ENCODE measurements around the gene AREL1. TPM values are rescaled to one million over a fixed set of nuclear protein-coding genes. Genes with fewer than 3 reads are reported as not detected.
A peak's percentile ranks its signal among the peaks of the same experiment; 100 is the strongest.

AREL1 gene
- total RNA-seq, 1 donor from 2014 or later, result 16.6 TPM

DNA sequence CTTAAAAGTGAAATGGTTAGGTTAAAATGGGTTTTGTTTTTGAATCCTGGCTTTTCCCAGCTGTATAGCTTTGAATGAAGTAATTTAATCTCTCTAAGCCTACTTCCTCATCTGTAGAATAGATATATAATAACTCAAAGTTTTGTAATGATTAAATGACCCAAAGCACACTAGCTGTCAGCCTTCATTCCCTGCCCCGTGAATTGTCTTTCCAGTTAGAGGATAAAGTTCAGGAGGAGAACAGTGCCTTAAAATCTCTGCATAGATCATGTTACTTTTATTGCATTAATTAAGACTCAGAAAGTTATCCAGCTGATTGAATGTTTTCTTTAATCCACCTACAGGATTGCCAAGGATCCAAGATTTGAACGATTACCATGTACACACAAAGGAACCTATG, 19.5 kb upstream of the AREL1 start:
- H3K27me3 ChIP-seq (ENCODE audit: control insufficient read depth, insufficient read depth, low read length), result no peaks in the 10 kb centered on the region
- DNase-seq (ENCODE audit: low read depth) (no peak), FAIRE-seq (no peak)
- TF ChIP-seq, protein P1, sequence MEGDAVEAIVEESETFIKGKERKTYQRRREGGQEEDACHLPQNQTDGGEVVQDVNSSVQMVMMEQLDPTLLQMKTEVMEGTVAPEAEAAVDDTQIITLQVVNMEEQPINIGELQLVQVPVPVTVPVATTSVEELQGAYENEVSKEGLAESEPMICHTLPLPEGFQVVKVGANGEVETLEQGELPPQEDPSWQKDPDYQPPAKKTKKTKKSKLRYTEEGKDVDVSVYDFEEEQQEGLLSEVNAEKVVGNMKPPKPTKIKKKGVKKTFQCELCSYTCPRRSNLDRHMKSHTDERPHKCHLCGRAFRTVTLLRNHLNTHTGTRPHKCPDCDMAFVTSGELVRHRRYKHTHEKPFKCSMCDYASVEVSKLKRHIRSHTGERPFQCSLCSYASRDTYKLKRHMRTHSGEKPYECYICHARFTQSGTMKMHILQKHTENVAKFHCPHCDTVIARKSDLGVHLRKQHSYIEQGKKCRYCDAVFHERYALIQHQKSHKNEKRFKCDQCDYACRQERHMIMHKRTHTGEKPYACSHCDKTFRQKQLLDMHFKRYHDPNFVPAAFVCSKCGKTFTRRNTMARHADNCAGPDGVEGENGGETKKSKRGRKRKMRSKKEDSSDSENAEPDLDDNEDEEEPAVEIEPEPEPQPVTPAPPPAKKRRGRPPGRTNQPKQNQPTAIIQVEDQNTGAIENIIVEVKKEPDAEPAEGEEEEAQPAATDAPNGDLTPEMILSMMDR (IDR thresholded peaks at IDR 0.05; ENCODE audit: insufficient read depth, low read length, severe bottlenecking), result no peak
- peaks cover 8% of the 10 kb centered on the region for H3K36me3 ChIP-seq (ENCODE audit: control insufficient read depth, insufficient read depth, low read length)
- no peak overlapping the region for H3K4me3 ChIP-seq (ENCODE audit: low read depth, low read length)

DNA sequence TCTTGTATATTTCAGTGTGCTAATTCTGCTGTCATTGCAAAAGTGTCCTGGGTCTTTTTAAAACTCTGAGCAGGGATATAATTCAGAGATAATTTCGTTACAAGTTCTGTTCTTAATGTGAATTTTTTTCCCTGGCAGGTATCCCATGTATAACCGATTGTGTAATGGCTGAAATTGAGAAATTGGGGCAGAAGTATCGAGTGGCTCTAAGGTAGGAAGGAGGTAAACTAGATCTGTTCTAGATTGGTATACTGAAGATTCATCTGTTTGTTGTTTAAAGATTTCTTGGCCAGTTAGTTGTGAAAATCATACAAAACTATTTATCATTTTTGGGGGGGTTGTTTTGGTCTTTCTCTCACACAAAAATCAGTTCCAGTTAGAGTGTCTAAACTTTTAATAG, 10.3 kb upstream of the AREL1 start:
- FAIRE-seq, result no peak
- peaks cover 2% of the 10 kb centered on the region for H3K36me3 ChIP-seq (ENCODE audit: control insufficient read depth, insufficient read depth, low read length)
- DNase-seq (ENCODE audit: low read depth), result no peak
- TF ChIP-seq, protein P1 (IDR thresholded peaks at IDR 0.05; ENCODE audit: insufficient read depth, low read length, severe bottlenecking), result no peak
- H3K4me3 ChIP-seq (ENCODE audit: low read depth, low read length), result no peak overlapping the region
- no peaks in the 10 kb centered on the region for H3K27me3 ChIP-seq (ENCODE audit: control insufficient read depth, insufficient read depth, low read length)

DNA sequence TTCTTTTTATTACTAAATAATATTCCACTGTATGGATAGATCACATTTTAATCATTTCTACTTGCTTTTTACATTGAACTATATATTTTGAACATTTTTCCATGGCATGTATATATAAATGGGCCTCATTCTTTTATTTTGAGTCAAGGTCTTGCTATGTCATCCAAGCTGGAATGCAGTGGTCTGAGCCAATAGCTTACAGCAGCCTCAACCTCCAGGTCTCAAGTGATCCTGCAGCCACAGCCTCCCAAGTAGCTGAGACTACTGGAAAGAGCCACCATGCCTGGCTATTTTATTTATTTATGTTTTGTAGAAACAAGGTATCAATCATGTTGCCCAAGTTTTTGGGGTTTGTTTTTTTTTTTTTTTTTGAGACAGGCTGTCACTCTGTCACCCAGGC, 7.6 kb upstream of the AREL1 start:
- FAIRE-seq (no peak), DNase-seq (ENCODE audit: low read depth) (no peak)
- Histone ChIP-seq H3K4me3 (ENCODE audit: low read depth, low read length) (no peak overlapping the region), H3K27me3 (ENCODE audit: control insufficient read depth, insufficient read depth, low read length) (no peaks in the 10 kb centered on the region), H3K36me3 (ENCODE audit: control insufficient read depth, insufficient read depth, low read length) (peaks cover 5% of the 10 kb centered on the region)
- TF ChIP-seq, protein P1 (IDR thresholded peaks at IDR 0.05; ENCODE audit: insufficient read depth, low read length, severe bottlenecking), result no peak

DNA sequence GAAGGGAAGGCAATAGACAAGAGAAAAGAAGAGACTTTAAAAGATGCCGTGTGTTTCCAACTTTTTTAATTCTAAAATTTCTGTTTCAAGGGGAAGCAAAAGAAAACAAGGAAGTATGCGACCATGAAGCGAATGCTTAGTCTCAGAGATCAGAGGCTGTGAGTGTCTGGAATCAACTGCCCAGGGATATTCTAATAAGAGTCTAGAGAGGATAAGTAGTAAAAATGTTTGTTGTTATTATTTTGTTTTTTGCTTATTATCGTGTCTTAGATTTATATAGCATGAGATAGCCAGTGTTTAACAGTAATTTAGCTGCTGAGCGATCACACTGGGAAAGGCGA, 485 bp upstream of the AREL1 start:
- TF ChIP-seq, protein P1 (IDR thresholded peaks at IDR 0.05; ENCODE audit: insufficient read depth, low read length, severe bottlenecking), result no peak
- DNase-seq (ENCODE audit: low read depth) (no peak), FAIRE-seq (no peak)
- peak overlapping the region; percentile 56 for H3K4me3 ChIP-seq (ENCODE audit: low read depth, low read length)
- peaks cover 3% of the 10 kb centered on the region for H3K36me3 ChIP-seq (ENCODE audit: control insufficient read depth, insufficient read depth, low read length)
- H3K27me3 ChIP-seq (ENCODE audit: control insufficient read depth, insufficient read depth, low read length), result no peaks in the 10 kb centered on the region

DNA sequence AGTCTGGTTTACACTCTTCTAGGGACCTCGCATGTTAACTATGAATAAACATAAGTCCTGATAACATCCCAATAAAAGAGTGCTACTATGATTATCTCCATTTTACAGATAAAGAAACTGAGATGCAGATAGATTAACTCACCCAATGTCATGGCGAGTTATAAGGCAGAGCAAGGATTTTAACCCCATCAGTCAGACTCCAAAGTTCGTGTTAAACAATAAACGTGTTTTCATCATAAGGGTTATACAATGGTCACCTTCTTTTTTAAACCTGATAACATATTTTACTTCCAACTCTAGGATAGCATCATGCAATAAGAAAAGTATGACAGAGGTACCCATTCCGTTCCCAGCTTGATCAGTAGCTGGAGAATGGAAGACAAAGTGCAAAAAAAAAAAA, 1.2 kb downstream of the AREL1 start:
- Histone ChIP-seq H3K4me3 (ENCODE audit: low read depth, low read length) (no peak overlapping the region), H3K36me3 (ENCODE audit: control insufficient read depth, insufficient read depth, low read length) (peaks cover 2% of the 10 kb centered on the region)

DNA sequence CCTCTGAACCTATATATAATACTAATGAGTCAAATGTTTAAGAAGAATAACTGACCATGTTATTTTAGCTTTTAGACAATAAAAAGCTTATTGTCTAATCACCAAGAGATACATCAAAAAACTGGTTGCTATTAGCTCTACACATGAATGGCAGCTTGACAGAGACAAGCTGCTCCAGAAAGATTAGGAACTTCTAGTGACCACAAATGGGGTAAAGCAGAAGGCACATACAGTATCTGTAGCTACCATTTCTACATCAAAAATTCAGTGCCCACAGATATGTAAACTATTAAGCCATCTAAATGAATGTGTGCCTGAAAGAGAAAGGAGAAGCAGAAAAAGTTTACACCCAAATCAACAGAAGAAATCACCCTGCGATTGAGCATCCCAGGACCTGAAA, 2.4 kb downstream of the AREL1 start:
- no peaks in the 10 kb centered on the region for H3K36me3 ChIP-seq (ENCODE audit: control insufficient read depth, insufficient read depth, low read length)
- TF ChIP-seq, protein P1 (IDR thresholded peaks at IDR 0.05; ENCODE audit: insufficient read depth, low read length, severe bottlenecking), result no peak
- no peak overlapping the region for H3K4me3 ChIP-seq (ENCODE audit: low read depth, low read length)
- no peaks in the 10 kb centered on the region for H3K27me3 ChIP-seq (ENCODE audit: control insufficient read depth, insufficient read depth, low read length)
- no peak for FAIRE-seq
- no peak for DNase-seq (ENCODE audit: low read depth)

More for the DNA sequence above, 1.2 kb downstream of the AREL1 start:
- TF ChIP-seq, protein P1 (IDR thresholded peaks at IDR 0.05; ENCODE audit: insufficient read depth, low read length, severe bottlenecking), result no peak
- FAIRE-seq (no peak), DNase-seq (ENCODE audit: low read depth) (no peak)
- no peaks in the 10 kb centered on the region for H3K27me3 ChIP-seq (ENCODE audit: control insufficient read depth, insufficient read depth, low read length)

Data from bronchial epithelial cell (primary cell).